ENCODE data around the gene MLKL. TPM values are rescaled to one million over a fixed set of nuclear protein-coding genes. Genes with fewer than 3 reads are reported as not detected.
"Not testable (repeated sequence)": the region's sequence is repeated elsewhere in the genome, so short reads cannot be mapped to it uniquely, and the experiment has no call there.

Gene MLKL
- total RNA-seq, 2 donors from 2014 or later, result 25.6 to 35.6 TPM

- peak overlapping the region; percentile 97 for H3K27ac Mint-ChIP-seq
- ATAC-seq (replicated peaks), result peak; percentile 30
- H3K36me3 Mint-ChIP-seq (ENCODE audit: low read depth), result peaks cover 56% of the 10 kb centered on the region
- H3K4me1 Mint-ChIP-seq, result peaks cover 36% of the 10 kb centered on the region
- H3K27me3 Mint-ChIP-seq, result no peaks in the 10 kb centered on the region
- H3K4me3 Mint-ChIP-seq, result peak overlapping the region; percentile 96
- H3K9me3 Mint-ChIP-seq, result no peaks in the 10 kb centered on the region
Observed at GRCh38 chr16:74698222-74698621, 2.4 kb downstream of the MLKL start.

- Mint-ChIP-seq H3K4me1 (peaks cover 21% of the 10 kb centered on the region), H3K27me3 (no peaks in the 10 kb centered on the region), H3K9me3 (no peaks in the 10 kb centered on the region), H3K27ac (peak overlapping the region; percentile 16), H3K36me3 (ENCODE audit: low read depth) (peaks cover 75% of the 10 kb centered on the region), H3K4me3 (peak overlapping the region; percentile 75)
- ATAC-seq (replicated peaks), result peak; percentile 87
Observed at GRCh38 chr16:74695450-74696422, 4.9 kb downstream of the MLKL start.

- no peaks in the 10 kb centered on the region for H3K27me3 Mint-ChIP-seq
- H3K36me3 Mint-ChIP-seq (ENCODE audit: low read depth), result peaks cover 99% of the 10 kb centered on the region
- no peaks in the 10 kb centered on the region for H3K9me3 Mint-ChIP-seq
- peaks cover 8% of the 10 kb centered on the region for H3K4me1 Mint-ChIP-seq
- ATAC-seq (replicated peaks), result no peak
- peak overlapping the region; percentile 13 for H3K27ac Mint-ChIP-seq
- H3K4me3 Mint-ChIP-seq, result no peak overlapping the region
Observed at GRCh38 chr16:74691093-74691855, 9.4 kb downstream of the MLKL start.

- Mint-ChIP-seq H3K36me3 (ENCODE audit: low read depth) (peaks cover 97% of the 10 kb centered on the region), H3K9me3 (no peaks in the 10 kb centered on the region)
Observed at GRCh38 chr16:74682556-74682955, 18.1 kb downstream of the MLKL start.

GRCh38 chr16:74680681-74681080 is 20.0 kb downstream of the MLKL start:
- Mint-ChIP-seq H3K27ac (no peak overlapping the region), H3K9me3 (no peaks in the 10 kb centered on the region), H3K4me3 (no peak overlapping the region), H3K27me3 (no peaks in the 10 kb centered on the region), H3K36me3 (ENCODE audit: low read depth) (peaks cover 99% of the 10 kb centered on the region), H3K4me1 (no peaks in the 10 kb centered on the region)
- no peak for ATAC-seq (replicated peaks)

More at GRCh38 chr16:74682556-74682955, 18.1 kb downstream of the MLKL start:
- ATAC-seq (replicated peaks), result no peak
- H3K27ac Mint-ChIP-seq, result no peak overlapping the region
- no peaks in the 10 kb centered on the region for H3K27me3 Mint-ChIP-seq
- no peaks in the 10 kb centered on the region for H3K4me1 Mint-ChIP-seq
- H3K4me3 Mint-ChIP-seq, result no peak overlapping the region

GRCh38 chr16:74679983-74680382 is 20.7 kb downstream of the MLKL start:
- Mint-ChIP-seq H3K4me3 (no peak overlapping the region), H3K9me3 (no peaks in the 10 kb centered on the region), H3K4me1 (no peaks in the 10 kb centered on the region), H3K36me3 (ENCODE audit: low read depth) (peaks cover 99% of the 10 kb centered on the region), H3K27ac (no peak overlapping the region), H3K27me3 (no peaks in the 10 kb centered on the region)
- no peak for ATAC-seq (replicated peaks)

GRCh38 chr16:74677868-74678267 is 22.8 kb downstream of the MLKL start:
- H3K36me3 Mint-ChIP-seq (ENCODE audit: low read depth), result peaks cover 100% of the 10 kb centered on the region
- H3K27me3 Mint-ChIP-seq, result no peaks in the 10 kb centered on the region
- H3K4me3 Mint-ChIP-seq, result no peak overlapping the region
- H3K27ac Mint-ChIP-seq, result no peak overlapping the region
- ATAC-seq (replicated peaks), result no peak
- no peaks in the 10 kb centered on the region for H3K9me3 Mint-ChIP-seq
- no peaks in the 10 kb centered on the region for H3K4me1 Mint-ChIP-seq

- Mint-ChIP-seq H3K9me3 (no peaks in the 10 kb centered on the region), H3K27ac (no peak overlapping the region), H3K36me3 (ENCODE audit: low read depth) (peaks cover 76% of the 10 kb centered on the region), H3K4me1 (no peaks in the 10 kb centered on the region), H3K27me3 (no peaks in the 10 kb centered on the region), H3K4me3 (no peak overlapping the region)
- no peak for ATAC-seq (replicated peaks)
Observed at GRCh38 chr16:74673876-74674275, 26.8 kb downstream of the MLKL start.

GRCh38 chr16:74668877-74669276 is 31.8 kb downstream of the MLKL start:
- Mint-ChIP-seq H3K4me3 (peak overlapping the region; percentile 96), H3K36me3 (ENCODE audit: low read depth) (peaks cover 57% of the 10 kb centered on the region)
- not testable (repeated sequence) for H3K4me1 Mint-ChIP-seq; H3K27ac Mint-ChIP-seq; ATAC-seq (replicated peaks); H3K27me3 Mint-ChIP-seq; H3K9me3 Mint-ChIP-seq

- Mint-ChIP-seq H3K4me1 (peaks cover 19% of the 10 kb centered on the region), H3K4me3 (peak overlapping the region; percentile 96), H3K27me3 (no peaks in the 10 kb centered on the region), H3K9me3 (no peaks in the 10 kb centered on the region), H3K27ac (peak overlapping the region; percentile 96), H3K36me3 (ENCODE audit: low read depth) (peaks cover 57% of the 10 kb centered on the region)
- ATAC-seq (replicated peaks), result no peak
Observed at GRCh38 chr16:74667255-74667700, 33.4 kb downstream of the MLKL start.

GRCh38 chr16:74666425-74667254 is 34.0 kb downstream of the MLKL start, which contains the start of gene RFWD3:
RFWD3 (minus strand) TSS chr16:74666877; CDS start chr16:74661449, 5,428 bp downstream.
- H3K4me1 Mint-ChIP-seq, result peaks cover 22% of the 10 kb centered on the region
- H3K4me3 Mint-ChIP-seq, result peak within 1 kb of the TSS; percentile 96
- H3K36me3 Mint-ChIP-seq (ENCODE audit: low read depth), result peaks cover 57% of the 10 kb centered on the region
- H3K27ac Mint-ChIP-seq, result peak within 1 kb of the TSS; percentile 96
- H3K27me3 Mint-ChIP-seq, result no peaks in the 10 kb centered on the region
- no peaks in the 10 kb centered on the region for H3K9me3 Mint-ChIP-seq
- ATAC-seq (replicated peaks), result peak; percentile 100

GRCh38 chr16:74666010-74666421 is 34.6 kb downstream of the MLKL start:
- H3K36me3 Mint-ChIP-seq (ENCODE audit: low read depth), result peaks cover 59% of the 10 kb centered on the region
- peak overlapping the region; percentile 82 for H3K27ac Mint-ChIP-seq

GRCh38 chr16:74661064-74661463 is 39.6 kb downstream of the MLKL start:
- Mint-ChIP-seq H3K4me3 (peak overlapping the region; percentile 46), H3K4me1 (peaks cover 46% of the 10 kb centered on the region), H3K27me3 (no peaks in the 10 kb centered on the region), H3K9me3 (no peaks in the 10 kb centered on the region), H3K36me3 (ENCODE audit: low read depth) (peaks cover 100% of the 10 kb centered on the region), H3K27ac (no peak overlapping the region)
- ATAC-seq (replicated peaks), result no peak

More at GRCh38 chr16:74666010-74666421, 34.6 kb downstream of the MLKL start:
- H3K4me1 Mint-ChIP-seq, result peaks cover 23% of the 10 kb centered on the region
- H3K27me3 Mint-ChIP-seq, result no peaks in the 10 kb centered on the region
- H3K4me3 Mint-ChIP-seq, result peak overlapping the region; percentile 96
- no peak for ATAC-seq (replicated peaks)
- no peaks in the 10 kb centered on the region for H3K9me3 Mint-ChIP-seq

- H3K4me3 Mint-ChIP-seq, result peak overlapping the region; percentile 46
- H3K27ac Mint-ChIP-seq, result no peak overlapping the region
- no peaks in the 10 kb centered on the region for H3K9me3 Mint-ChIP-seq
- peaks cover 46% of the 10 kb centered on the region for H3K4me1 Mint-ChIP-seq
- no peak for ATAC-seq (replicated peaks)
- H3K27me3 Mint-ChIP-seq, result no peaks in the 10 kb centered on the region
- peaks cover 100% of the 10 kb centered on the region for H3K36me3 Mint-ChIP-seq (ENCODE audit: low read depth)
Observed at GRCh38 chr16:74660383-74660782, 40.3 kb downstream of the MLKL start.

Measured in activated T-helper 17 cell treated with anti-CD3 and anti-CD28 coated beads, Interleukin-2, amount 50 U/mL, for 72 hours (primary cell).